ENCODE measurements around the gene CYSRT1.

Gene CYSRT1

GRCh38 chr9:137221095-137221505 is 3.9 kb upstream of the CYSRT1 start:
- WGBS (ENCODE audit: insufficient coverage), result 100% methylated on average over 1 of the region's 14 CpGs
- Histone ChIP-seq H3K4me1 (ENCODE audit: control extremely low read depth in 1 of 4, control insufficient read depth in 4 of 4, insufficient read depth in 4 of 4, low read length in 3 of 4) (peaks cover 2 to 30% (median 26%) of the 10 kb centered on the region in 4 experiments), H3K4me3 (ENCODE audit: control insufficient read depth in 1 of 7, extremely low read depth in 1 of 7, insufficient read depth in 4 of 7, low read depth in 2 of 7, low read length in 6 of 7) (peak overlapping the region in 1 of 7 experiments; percentile 48), H3K36me3 (ENCODE audit: control insufficient read depth in 4 of 4, insufficient read depth in 4 of 4, low read length in 3 of 4) (peaks cover 0 to 16% (median 5%) of the 10 kb centered on the region in 4 experiments), H3K9me3 (ENCODE audit: control extremely low read depth in 1 of 5, control insufficient read depth in 4 of 5, insufficient read depth in 2 of 5, low read depth in 1 of 5, low read length in 4 of 5) (no peaks in the 10 kb centered on the region), H3K27me3 (replicated peaks in 2 of 5; ENCODE audit: control insufficient read depth in 4 of 5, insufficient read depth in 5 of 5, low read length in 4 of 5) (peaks cover 0 to under 1% (median 0%) of the 10 kb centered on the region in 5 experiments), H3K27ac (ENCODE audit: insufficient read depth in 1 of 2, low read depth in 1 of 2, low read length in 2 of 2, poor library complexity in 1 of 2, severe bottlenecking in 2 of 2) (no peak overlapping the region)
- ChIA-PET POLR2A (no interaction called here), CTCF (interaction anchor here (1.2 kb wide), 1 partner anchor 11 kb away, joined by 4 read pairs; no protein-coding TSS in a partner anchor)
- no peak for DNase-seq

- ChIA-PET POLR2A (no interaction called here), CTCF (interaction anchor here (1.1 to 1.2 kb wide), 2 partner anchors 11 to 32 kb away, joined by 3 to 4 read pairs; no protein-coding TSS in a partner anchor)
- no peak for DNase-seq
- Histone ChIP-seq H3K4me1 (ENCODE audit: control extremely low read depth in 1 of 4, control insufficient read depth in 4 of 4, insufficient read depth in 4 of 4, low read length in 3 of 4) (peaks cover 2 to 30% (median 26%) of the 10 kb centered on the region in 4 experiments), H3K4me3 (ENCODE audit: control insufficient read depth in 1 of 7, extremely low read depth in 1 of 7, insufficient read depth in 4 of 7, low read depth in 2 of 7, low read length in 6 of 7) (peak overlapping the region in 5 of 7 experiments; percentile 25 to 93 (median 46)), H3K36me3 (ENCODE audit: control insufficient read depth in 4 of 4, insufficient read depth in 4 of 4, low read length in 3 of 4) (peaks cover 0 to 11% (median 1%) of the 10 kb centered on the region in 4 experiments), H3K27me3 (replicated peaks in 2 of 5; ENCODE audit: control insufficient read depth in 4 of 5, insufficient read depth in 5 of 5, low read length in 4 of 5) (peaks cover 0 to 6% (median 0%) of the 10 kb centered on the region in 5 experiments), H3K9me3 (ENCODE audit: control extremely low read depth in 1 of 5, control insufficient read depth in 4 of 5, insufficient read depth in 2 of 5, low read depth in 1 of 5, low read length in 4 of 5) (no peaks in the 10 kb centered on the region), H3K27ac (ENCODE audit: insufficient read depth in 1 of 2, low read depth in 1 of 2, low read length in 2 of 2, poor library complexity in 1 of 2, severe bottlenecking in 2 of 2) (no peak overlapping the region)
- WGBS (ENCODE audit: insufficient coverage), result 11% methylated on average over 39 of the region's 61 CpGs
These were observed 3.4 kb upstream of the CYSRT1 start for GRCh38 chr9:137221506-137222111.

GRCh38 chr9:137222190-137223077 is 2.5 kb upstream of the CYSRT1 start, which contains the start of gene RNF208:
RNF208 (minus strand) TSS chr9:137222240; CDS start chr9:137221212, 1,028 bp downstream.
- peaks cover 2 to 32% (median 27%) of the 10 kb centered on the region in 4 experiments for H3K4me1 ChIP-seq (ENCODE audit: control extremely low read depth in 1 of 4, control insufficient read depth in 4 of 4, insufficient read depth in 4 of 4, low read length in 3 of 4)
- no peak within 1 kb of the TSS for H3K27ac ChIP-seq (ENCODE audit: insufficient read depth in 1 of 2, low read depth in 1 of 2, low read length in 2 of 2, poor library complexity in 1 of 2, severe bottlenecking in 2 of 2)
- POLR2A ChIA-PET, result interaction anchor here (0.5 to 3.7 kb wide), 6 partner anchors 13 to 498 kb away, joined by 3 to 16 read pairs (median 3); partner anchors contain the start of gene TUBB4B
- peak in 1 of 3 donors; percentile 18 for DNase-seq
- H3K27me3 ChIP-seq (replicated peaks in 2 of 5; ENCODE audit: control insufficient read depth in 4 of 5, insufficient read depth in 5 of 5, low read length in 4 of 5), result peaks cover 0 to 13% (median 0%) of the 10 kb centered on the region in 5 experiments
- peak within 1 kb of the TSS; percentile 13 to 93 (median 62) for H3K4me3 ChIP-seq (ENCODE audit: control insufficient read depth in 1 of 7, extremely low read depth in 1 of 7, insufficient read depth in 4 of 7, low read depth in 2 of 7, low read length in 6 of 7)
- WGBS (ENCODE audit: insufficient coverage), result 2% methylated on average over 79 of the region's 88 CpGs
- CTCF ChIA-PET, result interaction anchor here (0.7 to 6.3 kb wide), 9 partner anchors 13 to 103 kb away, joined by 3 to 46 read pairs (median 3); partner anchors contain the start of gene LRRC26
- peaks cover 0 to 6% (median 0%) of the 10 kb centered on the region in 4 experiments for H3K36me3 ChIP-seq (ENCODE audit: control insufficient read depth in 4 of 4, insufficient read depth in 4 of 4, low read length in 3 of 4)
- H3K9me3 ChIP-seq (ENCODE audit: control extremely low read depth in 1 of 5, control insufficient read depth in 4 of 5, insufficient read depth in 2 of 5, low read depth in 1 of 5, low read length in 4 of 5), result no peaks in the 10 kb centered on the region

GRCh38 chr9:137223078-137223970 is 1.6 kb upstream of the CYSRT1 start:
- Histone ChIP-seq H3K27me3 (replicated peaks in 2 of 5; ENCODE audit: control insufficient read depth in 4 of 5, insufficient read depth in 5 of 5, low read length in 4 of 5) (peaks cover 0 to 17% (median 0%) of the 10 kb centered on the region in 5 experiments), H3K27ac (ENCODE audit: insufficient read depth in 1 of 2, low read depth in 1 of 2, low read length in 2 of 2, poor library complexity in 1 of 2, severe bottlenecking in 2 of 2) (peak overlapping the region; percentile 54 to 83), H3K36me3 (ENCODE audit: control insufficient read depth in 4 of 4, insufficient read depth in 4 of 4, low read length in 3 of 4) (peaks cover 0 to 4% (median 0%) of the 10 kb centered on the region in 4 experiments), H3K4me3 (ENCODE audit: control insufficient read depth in 1 of 7, extremely low read depth in 1 of 7, insufficient read depth in 4 of 7, low read depth in 2 of 7, low read length in 6 of 7) (peak overlapping the region; percentile 48 to 93 (median 77)), H3K4me1 (ENCODE audit: control extremely low read depth in 1 of 4, control insufficient read depth in 4 of 4, insufficient read depth in 4 of 4, low read length in 3 of 4) (peaks cover 2 to 32% (median 27%) of the 10 kb centered on the region in 4 experiments), H3K9me3 (ENCODE audit: control extremely low read depth in 1 of 5, control insufficient read depth in 4 of 5, insufficient read depth in 2 of 5, low read depth in 1 of 5, low read length in 4 of 5) (no peaks in the 10 kb centered on the region)
- 0% methylated on average over 58 of the region's 63 CpGs for WGBS (ENCODE audit: insufficient coverage)
- DNase-seq, result peak; percentile 98 to 99 (median 99)
- CTCF ChIA-PET, result interaction anchor here (0.8 to 6.3 kb wide), 10 partner anchors 14 to 104 kb away, joined by 3 to 46 read pairs (median 3); partner anchors contain the start of gene LRRC26
- POLR2A ChIA-PET, result interaction anchor here (0.5 to 3.7 kb wide), 7 partner anchors 14 to 499 kb away, joined by 3 to 16 read pairs (median 3); partner anchors contain the start of genes ANAPC2, SSNA1 and TUBB4B

DNA sequence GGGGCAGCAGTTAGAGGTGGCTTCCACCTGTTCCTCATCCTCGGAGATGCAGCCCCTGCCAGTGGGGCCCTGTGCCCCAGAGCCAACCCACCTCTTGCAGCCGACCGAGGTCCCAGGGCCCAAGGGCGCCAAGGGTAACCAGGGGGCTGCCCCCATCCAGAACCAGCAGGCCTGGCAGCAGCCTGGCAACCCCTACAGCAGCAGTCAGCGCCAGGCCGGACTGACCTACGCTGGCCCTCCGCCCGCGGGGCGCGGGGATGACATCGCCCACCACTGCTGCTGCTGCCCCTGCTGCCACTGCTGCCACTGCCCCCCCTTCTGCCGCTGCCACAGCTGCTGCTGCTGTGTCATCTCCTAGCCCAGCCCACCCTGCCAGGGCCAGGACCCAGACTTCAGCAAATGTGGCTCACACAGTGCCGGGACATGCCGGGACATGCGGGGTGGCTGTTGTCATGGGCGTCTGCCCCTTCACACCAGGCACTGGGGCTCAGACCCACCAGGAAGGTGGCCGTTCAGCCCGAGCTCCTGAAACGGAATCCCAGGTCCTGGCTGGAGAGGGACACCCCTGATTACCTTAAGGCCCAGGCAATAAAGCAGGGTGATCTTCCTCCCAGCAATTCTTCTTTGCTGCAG is 841 bp downstream of the CYSRT1 start:
- H3K4me3 ChIP-seq (ENCODE audit: control insufficient read depth in 1 of 7, extremely low read depth in 1 of 7, insufficient read depth in 4 of 7, low read depth in 2 of 7, low read length in 6 of 7), result no peak overlapping the region
- H3K27ac ChIP-seq (ENCODE audit: insufficient read depth in 1 of 2, low read depth in 1 of 2, low read length in 2 of 2, poor library complexity in 1 of 2, severe bottlenecking in 2 of 2), result no peak overlapping the region
- ChIA-PET CTCF (interaction anchor here (0.8 to 6.3 kb wide), 10 partner anchors 11 to 173 kb away, joined by 3 to 46 read pairs (median 8); partner anchors contain the start of genes ANAPC2, SSNA1 and TUBB4B), POLR2A (interaction anchor here (0.6 to 3.7 kb wide), 2 partner anchors 15 to 19 kb away, joined by 3 to 16 read pairs; partner anchors contain the start of gene TUBB4B)
- H3K4me1 ChIP-seq (ENCODE audit: control extremely low read depth in 1 of 4, control insufficient read depth in 4 of 4, insufficient read depth in 4 of 4, low read length in 3 of 4), result peaks cover 2 to 32% (median 27%) of the 10 kb centered on the region in 4 experiments
- peaks cover 0 to 35% (median 0%) of the 10 kb centered on the region in 5 experiments for H3K27me3 ChIP-seq (replicated peaks in 2 of 5; ENCODE audit: control insufficient read depth in 4 of 5, insufficient read depth in 5 of 5, low read length in 4 of 5)
- no peaks in the 10 kb centered on the region for H3K9me3 ChIP-seq (ENCODE audit: control extremely low read depth in 1 of 5, control insufficient read depth in 4 of 5, insufficient read depth in 2 of 5, low read depth in 1 of 5, low read length in 4 of 5)
- WGBS (ENCODE audit: insufficient coverage), result 71% methylated on average over 20 of the region's 21 CpGs
- DNase-seq, result no peak
- H3K36me3 ChIP-seq (ENCODE audit: control insufficient read depth in 4 of 4, insufficient read depth in 4 of 4, low read length in 3 of 4), result no peaks in the 10 kb centered on the region

Data from common myeloid progenitor, CD34-positive (primary cell).